ENCODE measurements around the gene RFXANK.

Gene RFXANK

GRCh38 chr19:19186742-19187141 lies 5.3 kb upstream of the RFXANK start:
- Mint-ChIP-seq H3K27ac (peak overlapping the region; percentile 64), H3K4me1 (peaks cover 42% of the 10 kb centered on the region), H3K36me3 (peaks cover 50% of the 10 kb centered on the region), H3K4me3 (no peak overlapping the region), H3K9me3 (no peaks in the 10 kb centered on the region)
- ATAC-seq (no peak), DNase-seq (ENCODE audit: low spot score in 2 of 2) (no peak)

GRCh38 chr19:19191768-19192077 lies 335 bp upstream of the RFXANK start:
- Mint-ChIP-seq H3K4me1 (peaks cover 55% of the 10 kb centered on the region), H3K4me3 (peak overlapping the region; percentile 97), H3K9me3 (no peaks in the 10 kb centered on the region), H3K36me3 (peaks cover 53% of the 10 kb centered on the region), H3K27ac (peak overlapping the region; percentile 99)
- ATAC-seq (no peak), DNase-seq (ENCODE audit: low spot score in 2 of 2) (peak in 1 of 2 donors; percentile 20)

GRCh38 chr19:19192910-19193423 lies 909 bp downstream of the RFXANK start:
- H3K4me1 Mint-ChIP-seq, result peaks cover 52% of the 10 kb centered on the region

GRCh38 chr19:19193926-19194325 lies 1.9 kb downstream of the RFXANK start:
- DNase-seq (ENCODE audit: low spot score in 2 of 2) (no peak), ATAC-seq (no peak)
- Mint-ChIP-seq H3K9me3 (no peaks in the 10 kb centered on the region), H3K36me3 (peaks cover 64% of the 10 kb centered on the region), H3K27ac (peak overlapping the region; percentile 99), H3K4me3 (peak overlapping the region; percentile 97), H3K4me1 (peaks cover 51% of the 10 kb centered on the region)

More at GRCh38 chr19:19192910-19193423, 909 bp downstream of the RFXANK start:
- DNase-seq (ENCODE audit: low spot score in 2 of 2) (no peak), ATAC-seq (peak; percentile 3)
- Mint-ChIP-seq H3K36me3 (peaks cover 54% of the 10 kb centered on the region), H3K9me3 (no peaks in the 10 kb centered on the region), H3K27ac (peak overlapping the region; percentile 99), H3K4me3 (peak overlapping the region; percentile 97)

DNA sequence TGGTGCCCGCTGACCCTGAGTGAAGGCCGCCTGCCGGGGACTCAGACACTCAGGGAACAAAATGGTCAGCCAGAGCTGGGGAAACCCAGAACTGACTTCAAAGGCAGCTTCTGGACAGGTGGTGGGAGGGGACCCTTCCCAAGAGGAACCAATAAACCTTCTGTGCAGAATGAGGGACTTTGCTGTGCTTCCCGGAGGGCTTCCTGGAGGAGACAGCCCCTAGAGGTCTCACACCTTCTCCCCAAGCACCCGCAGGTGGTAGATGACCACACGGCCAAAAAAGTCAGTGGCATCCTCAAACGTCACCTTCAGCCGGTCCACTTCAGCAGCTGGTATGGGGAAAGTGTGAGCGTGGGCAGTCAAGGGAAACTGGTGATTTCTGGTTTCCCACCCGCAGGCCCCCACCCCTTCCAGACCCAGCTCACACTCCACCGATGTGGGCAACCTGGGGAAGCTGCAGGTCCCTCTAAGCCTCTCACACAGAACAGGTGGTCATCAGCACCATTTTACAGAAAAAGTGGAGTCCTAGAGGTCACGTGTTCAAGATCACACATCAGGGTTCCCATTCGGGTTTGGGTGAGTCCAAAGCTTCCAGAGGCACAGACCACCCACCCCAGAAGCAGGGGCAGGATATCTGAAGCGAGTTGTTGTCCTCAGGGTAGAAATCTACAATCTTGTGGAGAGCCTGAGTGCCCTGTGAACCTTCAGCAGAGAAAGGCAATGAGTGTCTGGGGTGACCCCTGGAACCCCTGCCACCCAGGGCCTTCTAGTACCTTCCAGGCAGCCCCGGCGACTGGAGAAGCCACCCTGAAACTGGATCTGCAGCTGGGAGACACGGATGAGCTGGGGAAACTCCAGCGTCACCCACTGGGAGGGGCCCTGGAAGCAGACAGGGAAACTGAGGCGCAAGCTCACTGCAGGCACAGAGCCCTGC lies 9.9 kb downstream of the RFXANK start:
- ATAC-seq (no peak), DNase-seq (ENCODE audit: low spot score in 2 of 2) (no peak)
- Mint-ChIP-seq H3K9me3 (no peaks in the 10 kb centered on the region), H3K4me3 (peak overlapping the region; percentile 88), H3K4me1 (peaks cover 30% of the 10 kb centered on the region), H3K36me3 (peaks cover 66% of the 10 kb centered on the region), H3K27ac (peak overlapping the region; percentile 93)

DNA sequence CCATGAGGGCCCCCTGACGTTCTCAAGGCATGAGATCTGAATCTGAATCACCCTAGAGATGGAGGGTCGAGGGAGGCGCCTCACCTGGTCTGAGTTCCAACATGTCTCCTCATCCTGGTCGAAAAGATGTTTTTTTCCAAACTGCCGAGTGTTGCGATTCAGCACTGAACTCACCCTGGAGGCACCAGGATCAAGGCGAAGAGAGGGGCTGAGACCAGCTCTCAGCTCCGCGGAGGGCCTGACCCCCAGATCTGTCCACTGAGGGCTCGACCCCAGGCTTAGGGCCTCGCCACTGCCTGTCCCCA lies 10.6 kb downstream of the RFXANK start:
- no peak for DNase-seq (ENCODE audit: low spot score in 2 of 2)
- ATAC-seq, result no peak
- Mint-ChIP-seq H3K27ac (peak overlapping the region; percentile 93), H3K4me1 (peaks cover 37% of the 10 kb centered on the region), H3K4me3 (peak overlapping the region; percentile 88), H3K9me3 (no peaks in the 10 kb centered on the region), H3K36me3 (peaks cover 64% of the 10 kb centered on the region)

GRCh38 chr19:19203012-19203856 lies 11.2 kb downstream of the RFXANK start, which contains the start of gene NR2C2AP:
NR2C2AP (minus strand) TSS chr19:19203414; CDS start chr19:19203060, 354 bp downstream.
- peaks cover 39% of the 10 kb centered on the region for H3K4me1 Mint-ChIP-seq
- H3K4me3 Mint-ChIP-seq, result peak within 1 kb of the TSS; percentile 88
- peak; percentile 88 to 97 for DNase-seq (ENCODE audit: low spot score in 2 of 2)

DNA sequence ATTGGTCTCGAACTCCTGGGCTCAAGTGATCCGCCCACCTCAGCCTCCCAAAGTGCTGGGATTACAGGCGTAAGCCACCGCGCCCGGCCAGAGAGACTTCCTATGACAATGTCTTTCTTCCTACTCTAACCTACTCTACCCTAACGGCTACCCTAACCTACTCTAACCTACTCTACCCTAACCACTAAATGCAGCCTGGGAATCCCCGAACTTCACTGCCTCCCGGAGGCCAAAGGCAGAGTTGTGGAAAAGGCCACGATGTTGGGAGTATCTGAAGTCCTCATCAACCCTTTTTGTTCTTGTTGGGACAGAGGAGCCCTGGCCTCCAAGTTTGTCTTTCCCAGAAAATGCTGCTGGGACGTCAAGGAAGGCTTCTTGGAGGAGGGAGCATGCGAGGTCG lies 12.1 kb downstream of the RFXANK start:
- DNase-seq (ENCODE audit: low spot score in 2 of 2), result no peak
- Mint-ChIP-seq H3K4me1 (peaks cover 35% of the 10 kb centered on the region), H3K36me3 (peaks cover 48% of the 10 kb centered on the region), H3K9me3 (no peaks in the 10 kb centered on the region), H3K27ac (peak overlapping the region; percentile 63), H3K4me3 (peak overlapping the region; percentile 88)
- no peak for ATAC-seq

More at GRCh38 chr19:19203012-19203856, 11.2 kb downstream of the RFXANK start, which contains the start of gene NR2C2AP:
- H3K27ac Mint-ChIP-seq, result peak within 1 kb of the TSS; percentile 93
- no peaks in the 10 kb centered on the region for H3K9me3 Mint-ChIP-seq
- peak; percentile 89 for ATAC-seq
- peaks cover 58% of the 10 kb centered on the region for H3K36me3 Mint-ChIP-seq

GRCh38 chr19:19205416-19206410 lies 13.7 kb downstream of the RFXANK start:
- H3K27ac Mint-ChIP-seq, result no peak overlapping the region
- peaks cover 35% of the 10 kb centered on the region for H3K4me1 Mint-ChIP-seq
- no peaks in the 10 kb centered on the region for H3K9me3 Mint-ChIP-seq

GRCh38 chr19:19206938-19207337 lies 14.9 kb downstream of the RFXANK start:
- no peak for DNase-seq (ENCODE audit: low spot score in 2 of 2)
- H3K27ac Mint-ChIP-seq, result peak overlapping the region; percentile 12
- peaks cover 35% of the 10 kb centered on the region for H3K4me1 Mint-ChIP-seq
- no peak for ATAC-seq
- peaks cover 21% of the 10 kb centered on the region for H3K36me3 Mint-ChIP-seq
- H3K4me3 Mint-ChIP-seq, result no peak overlapping the region
- no peaks in the 10 kb centered on the region for H3K9me3 Mint-ChIP-seq

More at GRCh38 chr19:19205416-19206410, 13.7 kb downstream of the RFXANK start:
- Mint-ChIP-seq H3K36me3 (peaks cover 33% of the 10 kb centered on the region), H3K4me3 (no peak overlapping the region)
- ATAC-seq (no peak), DNase-seq (ENCODE audit: low spot score in 2 of 2) (no peak)

DNA sequence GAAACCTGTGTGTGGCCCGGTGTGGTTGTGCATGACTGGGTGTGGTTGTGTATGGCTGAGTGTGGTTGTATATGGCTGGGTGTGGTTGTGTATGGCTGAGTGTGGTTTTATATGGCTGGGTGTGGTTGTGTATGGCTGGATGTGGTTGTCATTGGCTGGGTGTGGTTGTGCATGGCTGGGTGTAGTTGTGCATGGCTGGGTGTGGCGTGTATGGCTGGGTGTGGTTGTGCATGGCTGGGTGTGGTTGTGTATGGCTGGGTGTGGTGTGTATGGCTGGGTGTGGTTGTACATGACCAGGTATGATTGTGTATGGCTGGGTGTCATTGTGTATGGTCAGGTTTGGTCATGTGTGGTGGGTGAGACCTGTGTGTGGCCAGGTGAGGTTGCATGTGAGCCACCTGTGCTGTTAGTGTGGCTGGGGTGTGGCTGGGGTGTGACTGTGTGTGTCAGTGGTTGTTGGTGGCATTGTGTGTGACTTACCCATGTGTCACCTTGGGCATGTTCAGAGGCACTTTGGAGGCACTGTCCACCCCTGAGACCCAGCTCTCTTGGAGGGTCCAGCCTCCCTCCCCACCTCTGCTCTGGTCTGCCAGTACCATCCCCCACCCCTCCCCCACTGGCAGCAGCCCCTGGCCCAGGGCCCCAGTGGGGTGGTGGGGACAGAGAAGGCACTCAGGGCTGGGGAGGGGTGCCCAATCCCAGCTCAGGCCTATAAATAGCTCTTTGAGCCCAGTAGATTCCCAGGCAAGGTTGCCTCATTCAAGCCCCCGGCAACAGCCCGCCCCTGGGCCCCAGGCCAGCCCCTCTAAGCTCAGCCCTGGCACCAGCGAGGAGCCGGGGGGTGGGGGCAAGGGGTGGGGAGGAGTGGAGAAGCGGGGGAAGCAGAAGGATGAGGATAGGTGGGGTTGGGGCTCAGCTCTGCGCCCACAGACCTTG lies 15.8 kb downstream of the RFXANK start:
- no peak for DNase-seq (ENCODE audit: low spot score in 2 of 2)
- ATAC-seq, result no peak
- peak overlapping the region; percentile 12 for H3K27ac Mint-ChIP-seq
- H3K4me1 Mint-ChIP-seq, result peaks cover 25% of the 10 kb centered on the region
- H3K36me3 Mint-ChIP-seq, result peaks cover 14% of the 10 kb centered on the region
- H3K9me3 Mint-ChIP-seq, result no peaks in the 10 kb centered on the region
- H3K4me3 Mint-ChIP-seq, result no peak overlapping the region

DNA sequence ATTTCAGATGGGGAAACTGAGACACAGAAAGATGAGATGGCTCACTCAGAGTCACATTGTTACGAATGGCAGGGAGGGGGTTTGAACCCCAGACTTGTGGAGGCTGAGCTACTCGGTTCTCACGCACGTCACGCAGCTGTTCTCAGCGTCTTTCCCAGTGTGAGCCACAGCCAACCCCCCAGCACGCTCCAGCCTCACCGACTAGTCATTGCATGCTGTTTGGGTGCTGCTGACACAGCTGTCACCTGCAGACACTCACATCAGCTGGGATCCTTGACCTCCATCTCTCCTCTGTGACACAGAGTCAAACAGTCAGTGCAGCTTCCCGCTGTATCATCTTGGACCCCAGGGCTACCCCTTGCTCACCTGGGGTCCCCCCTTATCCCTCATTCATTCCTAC lies 17.3 kb downstream of the RFXANK start:
- ATAC-seq, result no peak
- Mint-ChIP-seq H3K36me3 (no peaks in the 10 kb centered on the region), H3K4me3 (no peak overlapping the region)

GRCh38 chr19:19211499-19212420 lies 19.7 kb downstream of the RFXANK start, which contains the start of gene NCAN:
NCAN (plus strand) TSS chr19:19211958; CDS start chr19:19216954, 4,996 bp downstream.
- no peaks in the 10 kb centered on the region for H3K9me3 Mint-ChIP-seq
- peaks cover 33% of the 10 kb centered on the region for H3K4me1 Mint-ChIP-seq
- no peak within 1 kb of the TSS for H3K4me3 Mint-ChIP-seq
- no peaks in the 10 kb centered on the region for H3K36me3 Mint-ChIP-seq
- DNase-seq (ENCODE audit: low spot score in 2 of 2) (no peak), ATAC-seq (no peak)
- H3K27ac Mint-ChIP-seq, result no peak within 1 kb of the TSS

More for the DNA sequence above, 17.3 kb downstream of the RFXANK start:
- H3K9me3 Mint-ChIP-seq, result no peaks in the 10 kb centered on the region
- no peak overlapping the region for H3K27ac Mint-ChIP-seq
- H3K4me1 Mint-ChIP-seq, result peaks cover 31% of the 10 kb centered on the region
- no peak for DNase-seq (ENCODE audit: low spot score in 2 of 2)
